ENCODE results near the gene PRR7. TPM values are rescaled to one million over a fixed set of nuclear protein-coding genes. Genes with fewer than 3 reads are reported as not detected.

PRR7 gene
- total and polyA plus RNA-seq, 9 donors = 0.51 to 11.4 (median 2.0) TPM; not detected in 1

DNA sequence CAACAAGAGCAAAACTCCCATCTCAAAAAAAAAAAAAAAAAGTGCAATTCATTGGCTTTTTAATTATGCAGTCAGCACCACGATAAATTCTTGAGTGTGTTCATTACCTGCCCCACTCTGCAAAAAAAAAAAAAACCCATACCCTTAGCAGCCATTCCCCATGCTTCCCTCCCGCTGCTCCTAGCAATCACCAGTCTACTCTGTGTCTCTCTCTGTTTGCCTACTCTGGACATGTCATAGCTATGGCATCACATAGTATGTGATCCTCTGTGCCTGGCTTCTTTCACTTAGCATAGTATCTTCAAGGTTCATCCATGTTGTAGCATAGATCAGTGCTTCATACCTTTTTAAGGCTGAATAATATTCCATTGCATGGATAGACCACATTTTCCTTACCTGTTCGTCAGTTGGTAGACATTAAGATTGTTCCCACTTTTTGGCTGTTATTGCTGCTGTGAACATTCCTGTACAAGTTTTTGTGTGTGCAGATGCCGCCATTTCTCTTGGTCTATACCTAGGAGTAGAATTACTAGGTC lies 7.0 kb upstream of the PRR7 start:
- Histone ChIP-seq H3K27ac (no peak overlapping the region), H3K27me3 (no peaks in the 10 kb centered on the region), H3K4me1 (ENCODE audit: insufficient read depth) (no peaks in the 10 kb centered on the region), H3K9me3 (no peaks in the 10 kb centered on the region), H3K36me3 (no peaks in the 10 kb centered on the region), H3K4me3 (no peak overlapping the region)
- no peak for DNase-seq
- 95 to 99% (median 97%) methylated on average over 4 of the region's 4 CpGs for WGBS, 3 donors
- intact Hi-C loops (cut with DNase I) = no loop called here
- no peak for TF ChIP-seq POLR2A (IDR thresholded peaks at IDR 0.05)
- TF ChIP-seq, protein P1, sequence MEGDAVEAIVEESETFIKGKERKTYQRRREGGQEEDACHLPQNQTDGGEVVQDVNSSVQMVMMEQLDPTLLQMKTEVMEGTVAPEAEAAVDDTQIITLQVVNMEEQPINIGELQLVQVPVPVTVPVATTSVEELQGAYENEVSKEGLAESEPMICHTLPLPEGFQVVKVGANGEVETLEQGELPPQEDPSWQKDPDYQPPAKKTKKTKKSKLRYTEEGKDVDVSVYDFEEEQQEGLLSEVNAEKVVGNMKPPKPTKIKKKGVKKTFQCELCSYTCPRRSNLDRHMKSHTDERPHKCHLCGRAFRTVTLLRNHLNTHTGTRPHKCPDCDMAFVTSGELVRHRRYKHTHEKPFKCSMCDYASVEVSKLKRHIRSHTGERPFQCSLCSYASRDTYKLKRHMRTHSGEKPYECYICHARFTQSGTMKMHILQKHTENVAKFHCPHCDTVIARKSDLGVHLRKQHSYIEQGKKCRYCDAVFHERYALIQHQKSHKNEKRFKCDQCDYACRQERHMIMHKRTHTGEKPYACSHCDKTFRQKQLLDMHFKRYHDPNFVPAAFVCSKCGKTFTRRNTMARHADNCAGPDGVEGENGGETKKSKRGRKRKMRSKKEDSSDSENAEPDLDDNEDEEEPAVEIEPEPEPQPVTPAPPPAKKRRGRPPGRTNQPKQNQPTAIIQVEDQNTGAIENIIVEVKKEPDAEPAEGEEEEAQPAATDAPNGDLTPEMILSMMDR (IDR thresholded peaks at IDR 0.05) = no peak
- TF ChIP-seq EP300 (IDR thresholded peaks at IDR 0.05) = no peak

DNA sequence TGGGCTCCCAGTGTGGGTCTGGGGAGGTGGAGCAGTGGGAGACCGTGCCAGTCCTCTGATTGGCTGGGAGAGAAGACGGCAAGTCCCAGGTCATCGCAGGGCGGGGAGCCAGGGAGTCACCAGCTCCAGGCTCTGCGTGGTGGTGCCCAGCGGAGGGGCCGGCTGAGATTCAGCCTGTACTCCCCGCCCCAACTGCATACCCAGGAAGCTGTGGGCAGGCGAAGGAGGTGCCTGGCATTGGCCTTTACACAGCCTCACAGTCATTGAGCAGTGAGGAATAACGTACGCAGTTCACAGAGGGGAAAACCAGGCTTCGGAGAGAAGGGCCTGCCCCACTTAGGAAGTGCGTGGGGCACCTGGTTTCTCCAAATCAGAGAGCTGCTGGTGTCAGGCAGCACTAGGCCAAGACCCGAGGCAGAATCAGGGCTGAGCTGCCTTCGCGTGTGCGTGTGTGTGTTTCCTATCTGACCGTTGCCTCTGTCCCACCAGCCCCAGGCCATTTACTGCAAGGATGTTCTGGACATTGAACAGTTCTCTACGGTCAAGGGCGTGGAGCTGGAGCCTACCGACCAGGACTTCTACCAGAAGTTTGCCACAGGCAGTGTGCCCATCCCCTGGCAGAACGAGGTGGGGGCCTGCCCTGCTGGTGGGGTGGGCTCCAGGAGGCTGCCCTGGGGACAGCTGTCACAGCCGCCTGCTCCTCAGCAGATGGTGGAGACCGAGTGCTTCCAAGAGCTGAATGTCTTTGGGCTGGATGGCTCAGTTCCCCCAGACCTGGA lies 6.2 kb upstream of the PRR7 start:
- no peak for DNase-seq
- Histone ChIP-seq H3K4me3 (no peak overlapping the region), H3K27me3 (no peaks in the 10 kb centered on the region), H3K4me1 (ENCODE audit: insufficient read depth) (no peaks in the 10 kb centered on the region), H3K36me3 (no peaks in the 10 kb centered on the region), H3K9me3 (no peaks in the 10 kb centered on the region), H3K27ac (no peak overlapping the region)
- TF ChIP-seq EP300 (IDR thresholded peaks at IDR 0.05) (no peak), POLR2A (IDR thresholded peaks at IDR 0.05) (no peak)
- TF ChIP-seq, protein P1 (IDR thresholded peaks at IDR 0.05) = no peak
- 87 to 89% (median 87%) methylated on average over 23 to 24 of the region's 24 CpGs for WGBS, 3 donors
- intact Hi-C loops (cut with DNase I) = no loop called here

DNA sequence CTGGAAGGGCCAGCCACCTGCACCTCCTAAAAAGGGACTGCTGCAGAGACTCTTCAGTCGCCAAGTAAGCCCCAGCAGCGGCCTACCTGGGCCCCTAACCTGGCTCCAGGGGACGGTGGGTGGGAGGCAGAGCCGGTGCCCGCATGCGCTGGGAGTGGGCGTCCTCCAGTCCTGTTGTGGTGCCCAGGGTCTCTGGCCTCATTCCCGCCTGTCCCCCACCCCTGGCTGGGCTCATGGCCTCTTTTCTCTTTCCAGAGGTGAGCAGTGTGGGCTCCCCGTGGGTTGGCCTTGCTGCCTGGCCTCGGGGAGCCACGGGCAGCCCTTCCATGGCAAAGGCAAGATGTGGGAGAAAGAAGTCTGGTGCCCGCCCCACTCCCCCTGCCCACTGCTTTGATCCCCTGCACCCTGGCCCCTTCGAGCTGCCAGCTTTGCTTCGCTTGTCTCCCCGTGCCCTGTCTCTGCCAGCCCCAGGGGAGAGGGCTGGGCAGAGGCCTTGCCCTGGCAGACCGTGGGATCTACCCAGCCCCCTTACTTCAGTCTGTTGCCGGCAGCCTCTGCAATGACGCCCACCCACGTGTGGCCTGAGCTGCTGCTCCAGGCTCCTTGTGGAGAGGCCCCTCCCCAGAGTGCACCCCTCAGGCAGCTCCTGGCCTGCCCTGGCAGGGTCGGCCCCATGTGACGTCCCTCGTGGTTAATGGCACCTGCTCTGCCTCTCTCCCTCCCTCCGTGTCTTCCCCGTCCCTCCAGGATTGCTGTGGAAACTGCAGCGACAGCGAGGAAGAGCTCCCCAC lies 5.4 kb upstream of the PRR7 start:
- Histone ChIP-seq H3K4me1 (ENCODE audit: insufficient read depth) (peaks cover 2% of the 10 kb centered on the region), H3K9me3 (no peaks in the 10 kb centered on the region), H3K27ac (no peak overlapping the region), H3K4me3 (no peak overlapping the region), H3K27me3 (no peaks in the 10 kb centered on the region), H3K36me3 (no peaks in the 10 kb centered on the region)
- TF ChIP-seq POLR2A (IDR thresholded peaks at IDR 0.05) (no peak), EP300 (IDR thresholded peaks at IDR 0.05) (no peak)
- TF ChIP-seq, protein P1 (IDR thresholded peaks at IDR 0.05) = no peak
- 82 to 90% (median 85%) methylated on average over 22 to 26 of the region's 26 CpGs for whole genome bisulfite sequencing, 3 donors
- DNase-seq = no peak
- intact Hi-C loops (cut with DNase I) = no loop called here

DNA sequence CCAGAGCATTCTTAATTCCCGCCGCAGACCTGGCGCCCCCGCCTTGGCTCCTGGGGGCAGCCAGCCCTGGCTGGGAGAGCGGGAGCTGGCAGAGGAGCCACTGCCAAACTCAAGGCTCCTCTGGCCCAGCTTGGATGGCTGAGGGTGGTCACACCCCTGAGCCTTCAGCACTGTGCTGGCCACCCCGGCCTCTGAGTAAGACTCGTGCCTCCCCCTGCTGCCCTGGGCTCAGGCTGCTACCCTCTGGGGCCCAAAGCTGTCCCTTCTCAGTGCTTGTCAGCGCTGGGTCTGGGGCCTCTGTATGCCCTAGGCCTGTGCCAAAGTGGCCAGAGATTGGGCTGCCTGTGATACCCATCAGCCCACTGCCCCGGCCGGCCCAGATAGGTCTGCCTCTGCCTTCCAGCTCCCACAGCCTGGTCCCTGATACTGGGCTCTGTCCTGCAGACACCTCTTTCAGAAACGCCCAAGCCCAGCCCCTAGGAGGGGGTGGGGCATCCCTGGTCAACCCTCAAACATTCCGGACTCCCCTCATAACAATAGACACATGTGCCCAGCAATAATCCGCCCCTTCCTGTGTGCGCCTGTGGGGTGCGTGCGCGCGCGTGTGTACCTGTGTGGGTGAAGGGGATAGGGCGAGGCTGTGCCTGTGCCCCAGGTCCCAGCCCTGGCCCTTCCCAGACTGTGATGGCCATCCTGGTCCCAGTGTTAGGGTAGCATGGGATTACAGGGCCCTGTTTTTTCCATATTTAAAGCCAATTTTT lies 4.4 kb upstream of the PRR7 start:
- H3K27me3 ChIP-seq = no peaks in the 10 kb centered on the region
- H3K4me1 ChIP-seq (ENCODE audit: insufficient read depth) = peaks cover 3% of the 10 kb centered on the region
- H3K4me3 ChIP-seq = no peak overlapping the region
- no peak overlapping the region for H3K27ac ChIP-seq
- no peak for DNase-seq
- intact Hi-C loops (cut with DNase I) = no loop called here
- TF ChIP-seq POLR2A (IDR thresholded peaks at IDR 0.05) = no peak
- TF ChIP-seq EP300 (IDR thresholded peaks at IDR 0.05) = no peak
- TF ChIP-seq, protein P1 (IDR thresholded peaks at IDR 0.05) = no peak
- WGBS, 3 donors = 86 to 94% (median 87%) methylated on average over 16 to 20 of the region's 20 CpGs
- H3K9me3 ChIP-seq = no peaks in the 10 kb centered on the region
- no peaks in the 10 kb centered on the region for H3K36me3 ChIP-seq
